ENCODE data around the gene FADS1. TPM values are rescaled to one million over a fixed set of nuclear protein-coding genes. Genes with fewer than 3 reads are reported as not detected.

Gene FADS1
- total RNA-seq, 1 donor from 2014 or later: 155 TPM

DNA sequence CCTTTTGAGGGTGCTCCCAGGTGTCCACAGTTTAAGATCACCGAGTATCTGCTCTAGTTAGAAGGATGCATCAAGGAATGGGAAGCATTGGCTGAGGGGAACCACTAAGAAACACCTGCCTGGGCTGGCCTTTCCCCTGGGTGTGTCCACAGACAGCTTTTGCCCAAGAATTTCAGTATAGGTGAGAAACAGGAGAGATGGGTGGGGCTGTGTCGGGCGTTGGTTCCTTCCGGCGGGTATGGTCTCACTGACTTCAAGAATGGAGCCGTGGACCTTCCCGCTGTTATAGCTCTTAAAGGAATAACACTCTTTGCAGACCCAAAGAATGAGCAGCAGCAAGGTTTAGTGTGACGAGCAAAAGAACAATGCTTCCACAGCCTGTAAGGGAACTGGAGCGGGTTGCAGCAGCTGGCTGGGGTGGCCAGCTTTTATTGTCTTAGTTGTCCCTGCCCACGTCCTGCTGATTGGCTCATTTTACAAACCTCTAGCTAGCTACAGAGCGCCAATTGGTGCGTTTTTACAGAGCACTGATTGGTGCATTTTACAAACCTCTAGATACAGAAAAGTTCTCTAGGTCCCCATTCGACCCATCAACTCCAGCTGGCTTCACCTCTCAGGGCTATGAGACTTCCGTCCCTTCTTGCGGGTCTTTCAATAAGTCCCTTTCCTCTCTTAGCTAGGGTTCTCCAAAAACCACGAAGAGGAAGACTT lies 2.4 kb downstream of the FADS1 start:
- Mint-ChIP-seq H3K4me3 (ENCODE audit: unreplicated experiment) (peak overlapping the region; percentile 95), H3K36me3 (ENCODE audit: unreplicated experiment) (peaks cover 4% of the 10 kb centered on the region)
- DNase-seq: peak; percentile 35

DNA sequence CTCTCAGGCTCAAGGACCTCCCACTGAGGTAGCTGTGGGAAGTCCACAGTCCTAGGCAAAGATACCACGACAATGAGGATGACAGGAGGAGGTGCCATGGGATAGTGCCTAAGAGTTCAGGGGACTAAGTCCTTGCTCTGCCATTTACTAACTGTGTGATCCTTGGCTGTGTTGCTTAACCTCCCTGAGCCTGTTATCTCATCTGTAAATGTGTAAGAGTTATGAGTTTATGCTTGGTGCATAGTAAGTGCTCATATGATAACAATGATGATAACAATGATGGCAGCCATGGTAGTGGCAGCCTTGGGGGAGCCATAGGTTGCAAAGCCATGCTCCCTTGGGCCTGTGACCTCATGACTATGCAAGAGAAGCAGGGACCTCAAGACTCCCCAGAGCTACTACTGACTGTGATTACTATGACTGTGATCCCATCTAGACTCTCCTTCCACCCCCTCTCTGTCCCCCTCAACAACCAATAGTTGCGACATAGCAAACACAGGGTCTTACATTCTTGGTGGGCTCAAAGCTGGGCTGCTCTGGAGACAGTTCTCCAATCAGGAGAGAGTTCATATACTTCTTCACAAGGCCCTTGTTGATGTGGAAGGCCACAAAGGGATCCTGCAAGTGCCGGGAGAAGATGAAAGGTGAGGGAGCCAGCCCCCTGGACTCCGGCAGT lies 3.9 kb downstream of the FADS1 start:
- DNase-seq: no peak
- TF ChIP-seq, protein P1, sequence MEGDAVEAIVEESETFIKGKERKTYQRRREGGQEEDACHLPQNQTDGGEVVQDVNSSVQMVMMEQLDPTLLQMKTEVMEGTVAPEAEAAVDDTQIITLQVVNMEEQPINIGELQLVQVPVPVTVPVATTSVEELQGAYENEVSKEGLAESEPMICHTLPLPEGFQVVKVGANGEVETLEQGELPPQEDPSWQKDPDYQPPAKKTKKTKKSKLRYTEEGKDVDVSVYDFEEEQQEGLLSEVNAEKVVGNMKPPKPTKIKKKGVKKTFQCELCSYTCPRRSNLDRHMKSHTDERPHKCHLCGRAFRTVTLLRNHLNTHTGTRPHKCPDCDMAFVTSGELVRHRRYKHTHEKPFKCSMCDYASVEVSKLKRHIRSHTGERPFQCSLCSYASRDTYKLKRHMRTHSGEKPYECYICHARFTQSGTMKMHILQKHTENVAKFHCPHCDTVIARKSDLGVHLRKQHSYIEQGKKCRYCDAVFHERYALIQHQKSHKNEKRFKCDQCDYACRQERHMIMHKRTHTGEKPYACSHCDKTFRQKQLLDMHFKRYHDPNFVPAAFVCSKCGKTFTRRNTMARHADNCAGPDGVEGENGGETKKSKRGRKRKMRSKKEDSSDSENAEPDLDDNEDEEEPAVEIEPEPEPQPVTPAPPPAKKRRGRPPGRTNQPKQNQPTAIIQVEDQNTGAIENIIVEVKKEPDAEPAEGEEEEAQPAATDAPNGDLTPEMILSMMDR (IDR thresholded peaks at IDR 0.05; ENCODE audit: partially characterized antibody, unreplicated experiment): no peak
- peaks cover 19% of the 10 kb centered on the region for H3K9me3 Mint-ChIP-seq (ENCODE audit: unreplicated experiment)
- peaks cover 12% of the 10 kb centered on the region for H3K27me3 Mint-ChIP-seq (ENCODE audit: unreplicated experiment)
- H3K4me3 Mint-ChIP-seq (ENCODE audit: unreplicated experiment): no peak overlapping the region
- peaks cover 4% of the 10 kb centered on the region for H3K36me3 Mint-ChIP-seq (ENCODE audit: unreplicated experiment)
- H3K27ac Mint-ChIP-seq (ENCODE audit: unreplicated experiment): peak overlapping the region; percentile 25
- H3K4me1 Mint-ChIP-seq (ENCODE audit: low read depth, unreplicated experiment): peaks cover 15% of the 10 kb centered on the region

More for the DNA sequence above, 2.4 kb downstream of the FADS1 start:
- peaks cover 14% of the 10 kb centered on the region for H3K27me3 Mint-ChIP-seq (ENCODE audit: unreplicated experiment)
- peak overlapping the region; percentile 99 for H3K27ac Mint-ChIP-seq (ENCODE audit: unreplicated experiment)
- H3K4me1 Mint-ChIP-seq (ENCODE audit: low read depth, unreplicated experiment): peaks cover 16% of the 10 kb centered on the region
- H3K9me3 Mint-ChIP-seq (ENCODE audit: unreplicated experiment): peaks cover 19% of the 10 kb centered on the region
- TF ChIP-seq, protein P1 (IDR thresholded peaks at IDR 0.05; ENCODE audit: partially characterized antibody, unreplicated experiment): no peak

- Mint-ChIP-seq H3K36me3 (ENCODE audit: unreplicated experiment) (peaks cover 4% of the 10 kb centered on the region), H3K4me3 (ENCODE audit: unreplicated experiment) (no peak overlapping the region), H3K27me3 (ENCODE audit: unreplicated experiment) (peaks cover 9% of the 10 kb centered on the region), H3K9me3 (ENCODE audit: unreplicated experiment) (peaks cover 16% of the 10 kb centered on the region), H3K4me1 (ENCODE audit: low read depth, unreplicated experiment) (peaks cover 9% of the 10 kb centered on the region), H3K27ac (ENCODE audit: unreplicated experiment) (no peak overlapping the region)
- no peak for DNase-seq
- TF ChIP-seq, protein P1 (IDR thresholded peaks at IDR 0.05; ENCODE audit: partially characterized antibody, unreplicated experiment): no peak
These were observed 5.0 kb downstream of the FADS1 start for GRCh38 chr11:61811831-61812230.

- TF ChIP-seq, protein P1 (IDR thresholded peaks at IDR 0.05; ENCODE audit: partially characterized antibody, unreplicated experiment): no peak
- Mint-ChIP-seq H3K4me1 (ENCODE audit: low read depth, unreplicated experiment) (peaks cover 9% of the 10 kb centered on the region), H3K9me3 (ENCODE audit: unreplicated experiment) (peaks cover 11% of the 10 kb centered on the region), H3K36me3 (ENCODE audit: unreplicated experiment) (peaks cover 4% of the 10 kb centered on the region), H3K4me3 (ENCODE audit: unreplicated experiment) (no peak overlapping the region), H3K27ac (ENCODE audit: unreplicated experiment) (no peak overlapping the region), H3K27me3 (ENCODE audit: unreplicated experiment) (peaks cover 9% of the 10 kb centered on the region)
- no peak for DNase-seq
These were observed 6.1 kb downstream of the FADS1 start for GRCh38 chr11:61810671-61811175.

DNA sequence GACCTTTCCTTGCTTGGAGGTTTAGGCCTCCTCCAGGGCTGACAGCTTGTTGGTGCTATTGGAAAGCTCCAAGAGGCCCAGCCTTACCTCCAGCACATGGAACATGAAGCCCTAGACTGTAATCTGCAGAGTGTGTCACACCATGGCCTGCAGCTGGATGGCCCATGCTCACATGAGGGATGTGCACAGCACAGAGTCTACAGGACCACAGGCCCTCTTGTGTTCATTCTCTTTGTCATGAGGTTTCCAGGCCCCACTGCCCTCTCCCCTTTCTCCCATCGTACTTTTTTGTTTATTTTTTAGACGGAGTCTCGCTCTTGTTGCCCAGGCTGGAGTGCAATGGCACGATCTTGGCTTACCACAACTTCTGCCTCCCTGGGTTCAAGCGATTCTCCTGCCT lies 10.0 kb downstream of the FADS1 start:
- H3K4me1 Mint-ChIP-seq (ENCODE audit: low read depth, unreplicated experiment): no peaks in the 10 kb centered on the region
- no peak for DNase-seq
- H3K9me3 Mint-ChIP-seq (ENCODE audit: unreplicated experiment): peaks cover 1% of the 10 kb centered on the region
- H3K4me3 Mint-ChIP-seq (ENCODE audit: unreplicated experiment): no peak overlapping the region
- TF ChIP-seq, protein P1 (IDR thresholded peaks at IDR 0.05; ENCODE audit: partially characterized antibody, unreplicated experiment): no peak
- no peaks in the 10 kb centered on the region for H3K36me3 Mint-ChIP-seq (ENCODE audit: unreplicated experiment)
- H3K27me3 Mint-ChIP-seq (ENCODE audit: unreplicated experiment): peaks cover 11% of the 10 kb centered on the region
- H3K27ac Mint-ChIP-seq (ENCODE audit: unreplicated experiment): no peak overlapping the region

All from glutamatergic neuron (in vitro differentiated cells).